Gastrocnemius medialis (tissue), 4 donors: ENCODE results near the gene ENTR1.

Experiments used
- CTCF ChIP-seq, 5 experiments: fragments of 450-650 bp in 3 of 5; fragments of 200-600 bp in 2 of 5; sonication (generic) in 2 of 5; IDR thresholded peaks in 4 of 5; conservative IDR thresholded peaks in 1 of 5; 1 replicate in 4 of 5; 2 replicates in 1 of 5; pipeline ENCODE4 v1.5.1; 2016 to 2019; ENCODE audit warnings: antibody characterized with exemption in 5 of 5, mild to moderate bottlenecking in 3 of 5, moderate library complexity in 3 of 5
- POLR2A ChIP-seq, 2 donors: fragments of 450-650 bp; IDR thresholded peaks; one replicate each; pipeline ENCODE4 v1.6.1; 2017; ENCODE audit warnings: antibody characterized with exemption in 2 of 2, mild to moderate bottlenecking in 2 of 2, moderate library complexity in 2 of 2

GRCh38 chr9:136394312-136395019 lies 15.9 kb downstream of the ENTR1 start:
- no peak for TF ChIP-seq CTCF (IDR thresholded peaks at IDR 0.05 in 4 of 5, conservative IDR thresholded peaks at IDR 0.05 in 1 of 5)
- no peak for TF ChIP-seq POLR2A (IDR thresholded peaks at IDR 0.05)
